ENCODE results near the gene CYBA.

Gene CYBA

GRCh38 chr16:88631920-88632586, 18.8 kb downstream of the CYBA start:
- no peak for DNase-seq (ENCODE audit: low spot score)

DNA sequence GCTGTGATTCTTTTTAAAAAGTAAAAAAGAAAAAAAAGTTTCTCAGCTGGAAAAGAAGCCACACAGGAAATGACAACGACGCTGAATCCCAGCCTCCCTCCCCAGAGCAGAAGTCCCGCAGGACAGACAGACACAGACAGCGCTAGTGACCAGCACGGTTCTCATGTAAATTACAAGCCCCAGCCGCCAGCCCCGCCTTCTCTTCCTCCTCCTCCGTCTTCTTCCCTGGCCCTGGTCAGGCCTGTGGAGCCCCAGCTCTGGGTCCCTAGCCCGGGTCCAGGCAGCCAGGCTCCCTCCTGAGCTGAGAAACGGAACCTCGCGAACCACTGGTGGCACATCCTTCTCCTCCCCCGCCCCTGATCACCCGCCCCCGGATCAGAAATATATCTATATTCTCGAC, 19.5 kb downstream of the CYBA start:
- DNase-seq (ENCODE audit: low spot score) = no peak

GRCh38 chr16:88630941-88631340, 19.9 kb downstream of the CYBA start:
- DNase-seq (ENCODE audit: low spot score) = no peak

- DNase-seq (ENCODE audit: low spot score) = no peak
Observed at GRCh38 chr16:88630433-88630832, 20.4 kb downstream of the CYBA start.

DNA sequence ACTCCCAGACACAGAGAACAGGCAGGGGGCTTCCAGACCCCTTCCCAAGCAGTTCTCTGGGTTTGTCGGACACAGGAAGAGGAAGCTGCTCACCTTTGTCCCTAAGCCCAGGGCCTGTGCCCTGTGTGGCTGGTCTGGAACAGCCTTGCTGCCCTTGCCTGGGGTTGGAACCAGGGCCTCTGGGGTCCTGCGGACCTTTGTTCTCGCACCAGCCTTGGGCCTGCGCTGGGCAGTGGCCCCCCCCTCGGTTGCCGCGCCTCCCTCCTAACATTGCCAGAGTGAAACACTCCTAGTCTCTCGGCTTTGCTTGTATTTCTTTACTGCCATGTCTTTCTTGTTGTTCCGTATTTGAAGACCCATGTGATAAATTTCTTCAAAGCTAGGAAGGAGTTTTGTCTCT, 21.0 kb downstream of the CYBA start:
- DNase-seq (ENCODE audit: low spot score) = no peak

DNA sequence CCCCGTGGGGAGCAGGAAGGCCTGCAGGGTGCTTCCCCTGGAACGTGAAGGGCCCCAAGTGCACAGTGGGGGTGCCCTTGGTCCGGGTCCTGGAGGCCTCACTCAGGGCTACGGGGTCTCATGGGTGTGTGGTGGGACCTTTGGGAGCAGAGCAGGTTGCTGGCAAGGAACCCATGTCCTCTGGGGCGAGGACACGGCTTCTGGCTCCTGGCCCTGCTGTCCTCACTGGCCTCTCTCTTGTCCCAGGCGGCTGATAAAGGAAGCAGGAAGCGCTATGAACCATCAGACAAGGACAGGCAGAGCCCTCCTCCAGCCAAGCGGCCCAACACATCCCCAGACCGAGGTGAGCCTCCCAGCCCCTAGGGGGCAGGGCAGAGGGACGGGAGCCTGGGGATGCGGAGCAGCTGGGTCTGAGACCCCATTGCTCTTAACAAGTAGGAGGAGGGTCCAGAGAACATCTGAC, 22.3 kb downstream of the CYBA start:
- DNase-seq (ENCODE audit: low spot score) = no peak

DNA sequence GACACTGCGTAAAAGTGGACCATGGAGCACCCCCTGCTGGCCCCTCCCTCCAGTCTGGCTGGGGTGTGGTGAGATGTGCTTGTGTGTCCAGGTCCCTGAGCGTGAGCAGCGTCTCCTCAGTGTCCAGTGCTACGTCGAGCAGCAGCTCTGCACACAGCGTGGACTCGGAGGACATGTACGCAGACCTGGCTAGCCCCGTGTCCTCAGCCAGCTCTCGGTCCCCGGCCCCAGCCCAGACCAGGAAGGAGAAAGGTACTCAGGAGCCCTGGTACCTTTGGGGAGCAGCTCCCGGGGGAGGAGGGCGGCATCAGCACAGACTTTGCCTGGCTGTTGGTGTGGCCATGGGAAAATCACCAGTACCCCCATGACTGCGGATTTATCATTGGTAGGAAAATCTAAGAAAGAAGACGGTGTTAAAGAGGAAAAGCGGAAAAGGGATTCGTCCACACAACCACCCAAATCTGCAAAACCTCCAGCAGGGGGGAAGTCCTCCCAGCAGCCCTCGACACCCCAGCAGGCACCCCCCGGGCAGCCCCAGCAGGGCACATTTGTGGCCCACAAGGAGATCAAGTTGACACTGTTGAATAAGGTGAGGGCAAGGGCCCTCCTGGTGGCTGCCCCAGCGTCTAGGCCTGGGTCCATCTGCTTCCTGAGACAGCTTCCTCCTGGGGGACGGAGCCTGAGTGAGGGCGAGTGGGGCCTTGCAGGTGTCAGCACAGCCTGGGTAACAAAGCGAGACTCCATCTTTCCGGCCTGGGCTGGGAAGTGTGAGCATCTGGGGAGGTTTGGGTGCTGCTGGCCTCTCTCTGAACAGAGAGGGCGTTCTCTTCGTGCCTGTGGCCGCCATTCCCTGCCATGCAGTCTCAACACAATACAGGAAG, 23.1 kb downstream of the CYBA start:
- no peak for DNase-seq (ENCODE audit: low spot score)

DNA sequence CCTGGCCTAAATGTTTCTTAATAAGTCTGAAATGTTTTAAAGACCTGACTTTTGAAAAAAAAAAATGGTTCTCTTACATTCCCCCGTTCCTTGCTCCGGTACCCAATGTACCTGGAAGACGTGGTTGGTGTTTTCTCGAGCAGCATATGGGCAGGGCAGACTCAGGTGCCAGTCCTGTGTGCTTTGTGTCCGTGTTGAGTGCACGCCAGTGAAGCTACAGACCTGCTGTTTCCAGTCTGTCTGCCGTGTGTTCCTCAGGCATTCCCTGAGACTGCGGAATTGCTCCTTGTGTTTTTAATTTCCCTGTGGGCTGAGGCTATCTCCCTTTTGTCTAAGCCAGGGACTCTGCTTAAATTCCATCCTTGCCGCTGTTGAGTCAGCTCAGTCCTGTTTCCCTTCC, 24.2 kb downstream of the CYBA start:
- DNase-seq (ENCODE audit: low spot score) = no peak

DNA sequence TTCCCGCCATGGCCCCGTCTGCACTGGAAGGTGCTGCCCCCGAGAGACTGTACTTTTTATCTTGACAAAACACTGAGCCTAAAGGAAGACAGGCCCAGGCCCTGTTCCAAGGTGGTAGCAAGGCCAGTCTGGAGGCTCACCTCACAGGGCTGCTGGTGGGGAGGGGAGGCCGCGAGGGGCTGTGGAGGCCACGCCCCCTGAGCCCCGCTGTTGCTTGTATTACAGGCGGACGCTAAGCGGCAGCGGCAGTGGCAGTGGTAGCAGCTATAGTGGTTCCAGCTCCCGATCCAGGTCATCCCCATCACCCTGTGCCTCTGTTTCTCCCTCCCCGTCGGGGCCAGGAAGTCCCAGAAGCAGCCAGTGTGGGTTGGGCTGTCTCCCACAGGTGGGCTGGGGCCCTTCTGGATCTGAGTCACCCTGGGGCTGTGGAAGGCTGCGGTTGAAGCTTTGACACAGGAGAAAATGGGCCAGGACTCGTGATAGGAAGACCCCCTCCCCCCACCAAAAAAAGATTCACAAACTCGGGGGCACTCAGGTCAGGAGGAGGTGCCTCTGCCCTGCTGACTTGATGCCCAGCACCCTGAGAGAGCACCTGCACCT, 25.8 kb downstream of the CYBA start:
- no peak for DNase-seq (ENCODE audit: low spot score)

- no peak for DNase-seq (ENCODE audit: low spot score)
Observed at GRCh38 chr16:88624481-88624880, 26.4 kb downstream of the CYBA start.

GRCh38 chr16:88623858-88624257, 27.0 kb downstream of the CYBA start:
- DNase-seq (ENCODE audit: low spot score) = no peak

GRCh38 chr16:88622866-88623265, 28.0 kb downstream of the CYBA start:
- no peak for DNase-seq (ENCODE audit: low spot score)

- no peak for DNase-seq (ENCODE audit: low spot score)
Observed at GRCh38 chr16:88622125-88622524, 28.7 kb downstream of the CYBA start.

DNA sequence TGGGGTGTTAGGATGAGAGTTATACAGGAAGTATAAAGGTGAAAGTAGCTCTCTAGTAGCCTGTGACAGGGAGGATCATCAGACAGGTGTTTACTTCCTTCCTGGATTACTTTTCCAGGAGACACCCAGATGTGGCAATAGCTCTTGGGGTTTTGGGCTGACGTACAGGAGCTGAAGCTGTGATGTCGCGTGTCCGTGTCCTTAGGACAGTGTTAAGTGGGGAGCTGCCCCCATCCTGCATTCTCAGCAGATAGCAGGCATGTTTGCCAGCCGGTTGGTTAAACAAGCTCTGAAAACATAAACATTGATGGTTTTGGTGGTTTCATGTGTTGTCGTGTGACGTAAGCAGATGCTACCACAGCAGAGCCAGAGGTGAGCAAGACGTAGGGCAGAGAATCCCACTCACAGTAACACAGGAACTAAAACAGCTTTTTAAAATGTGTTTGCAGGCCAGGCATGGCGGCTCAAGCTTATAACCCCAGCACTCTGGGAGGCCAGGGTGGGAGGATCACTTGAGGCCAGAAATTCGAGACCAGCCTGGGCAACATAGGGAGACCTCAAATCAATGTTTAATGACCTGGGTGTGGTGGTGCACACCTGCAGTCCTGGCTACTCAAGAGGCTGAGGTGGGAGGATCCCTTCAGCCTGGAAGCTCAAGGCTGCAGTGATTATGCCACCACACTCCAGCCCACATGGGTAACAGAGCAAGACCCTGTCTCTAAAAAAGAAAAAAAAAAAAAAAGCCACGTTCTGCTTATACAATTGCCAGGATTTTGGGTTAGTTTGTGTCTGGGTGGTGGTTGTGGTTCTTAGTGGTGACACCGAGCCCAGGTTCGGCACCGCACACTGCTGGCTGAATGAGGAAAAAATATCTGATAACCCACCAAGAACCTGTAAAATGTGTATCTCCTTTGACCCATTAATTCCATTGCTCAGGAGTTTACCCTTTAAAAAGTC, 30.7 kb downstream of the CYBA start:
- no peak for DNase-seq (ENCODE audit: low spot score)

DNA sequence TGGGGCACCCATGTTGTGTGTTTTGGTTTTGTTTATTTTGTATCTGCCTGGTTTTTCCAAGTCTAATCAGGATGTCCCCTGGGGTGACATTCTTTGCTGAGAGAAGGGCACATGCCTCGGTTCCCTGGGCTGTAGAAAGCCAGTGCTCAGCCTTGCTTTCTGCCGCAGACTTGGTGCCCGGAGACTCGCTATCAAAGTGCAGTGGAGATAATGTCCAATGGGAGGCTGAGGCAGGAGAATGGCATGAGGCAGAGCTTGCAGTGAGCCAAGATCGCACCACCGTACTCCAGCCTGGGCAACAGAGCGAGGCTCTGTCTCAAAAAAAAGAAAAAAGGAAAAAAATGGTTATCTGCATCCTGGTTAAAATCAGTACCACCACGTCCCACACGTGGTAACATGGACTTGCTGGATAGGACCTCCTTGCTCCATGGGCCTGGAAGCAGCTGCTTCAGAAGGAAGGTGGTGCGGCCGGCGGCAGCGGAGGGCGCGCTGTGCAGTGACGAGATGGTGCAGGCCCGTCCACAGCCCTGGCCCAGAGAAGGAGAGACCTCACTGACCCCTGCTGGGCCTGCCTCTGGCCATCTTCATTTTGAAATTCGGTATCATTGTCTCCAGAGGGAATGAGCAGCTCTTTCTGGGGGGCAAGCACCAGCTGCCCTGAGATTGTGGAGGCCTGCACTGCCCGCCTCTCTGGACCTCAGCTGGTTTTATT, 31.7 kb downstream of the CYBA start:
- no peak for DNase-seq (ENCODE audit: low spot score)

DNA sequence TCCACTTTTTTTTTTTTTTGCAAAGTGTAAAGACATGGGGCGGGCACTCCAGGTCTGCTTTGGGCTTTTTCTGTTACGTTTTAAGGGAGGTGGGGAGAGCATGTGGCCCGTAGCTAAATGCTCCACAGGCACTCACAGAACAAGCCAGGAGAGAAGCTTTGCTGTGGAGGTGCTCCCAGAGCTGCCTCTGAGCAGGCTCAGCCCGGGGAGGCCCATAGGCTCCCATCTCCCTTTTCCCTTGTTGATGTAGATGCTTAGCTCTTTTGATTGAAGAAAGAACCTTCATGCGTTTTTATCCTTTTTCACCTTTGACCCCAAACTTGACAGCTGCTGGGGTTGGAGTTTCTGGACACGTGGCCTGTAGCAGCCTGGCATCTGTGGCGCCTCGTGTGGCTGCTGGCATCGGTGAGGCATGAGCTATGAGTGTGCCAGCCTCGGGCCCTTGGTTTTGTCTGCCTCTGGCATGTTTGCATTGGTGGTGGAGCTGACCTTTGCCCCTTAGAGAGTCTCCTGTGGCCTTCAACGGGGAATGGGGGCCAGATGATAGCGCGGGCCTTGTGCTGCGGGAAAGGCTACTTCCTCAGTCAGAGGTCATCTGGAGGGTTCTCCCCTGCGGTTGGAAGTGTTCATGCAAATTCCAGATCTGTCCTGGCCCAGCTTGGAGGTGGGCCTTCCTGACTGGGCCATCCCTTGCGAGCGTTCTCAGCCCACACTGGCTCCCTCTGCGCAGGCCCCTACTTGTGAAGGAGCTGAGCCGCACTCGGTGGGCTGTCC, 32.5 kb downstream of the CYBA start:
- DNase-seq (ENCODE audit: low spot score) = no peak

DNA sequence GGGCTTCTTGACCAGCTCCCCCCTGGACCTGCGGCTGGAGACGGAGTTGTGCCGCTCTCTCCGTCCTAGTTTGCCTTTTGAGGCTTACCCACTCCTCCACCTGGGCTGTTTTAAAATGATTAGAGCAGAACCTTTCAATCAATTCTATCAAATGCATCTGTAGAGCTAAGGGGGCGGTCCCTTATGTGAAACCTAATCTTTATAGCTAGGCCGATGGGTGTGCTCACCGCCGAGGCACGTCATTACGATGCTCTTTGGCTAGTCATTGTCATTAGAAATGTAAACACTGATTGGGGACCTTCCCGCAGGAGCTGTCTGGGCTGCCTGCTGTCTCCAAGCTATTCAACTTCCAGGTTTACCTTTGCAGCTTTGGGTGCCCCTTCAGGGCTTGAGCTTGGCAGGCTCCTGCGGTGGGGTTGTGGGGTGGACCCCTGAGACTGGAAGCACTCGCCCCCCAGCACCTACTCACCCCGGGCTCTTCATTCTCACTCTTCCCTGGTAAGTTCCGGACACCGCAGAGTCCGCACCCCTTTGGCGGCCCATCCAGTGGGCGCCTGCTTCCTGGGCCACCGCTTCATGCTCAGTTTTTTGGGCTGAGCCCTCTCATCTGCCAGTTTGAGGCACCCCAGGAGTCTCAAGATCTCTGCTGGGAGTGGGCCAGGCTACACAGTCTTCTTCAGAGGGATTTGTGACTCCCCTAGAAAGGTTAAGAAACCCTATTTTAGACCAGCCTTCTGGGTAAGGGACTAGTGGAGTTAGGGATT, 33.4 kb downstream of the CYBA start:
- DNase-seq (ENCODE audit: low spot score) = no peak

GRCh38 chr16:88616736-88617135, 34.1 kb downstream of the CYBA start:
- DNase-seq (ENCODE audit: low spot score) = no peak

- DNase-seq (ENCODE audit: low spot score) = no peak
Observed at GRCh38 chr16:88616320-88616719, 34.5 kb downstream of the CYBA start.
